Measurements from ENCODE around the gene RNF148.

The RNF148 gene

GRCh38 chr7:122736183-122736582, 33.5 kb upstream of the RNF148 start:
- in situ Hi-C loops (cut with MboI; ENCODE audit: low sequenced_read_pairs, unreplicated experiment), result no loop called here
- DNase-seq (ENCODE audit: low spot score), result no peak
- TF ChIP-seq CTCF (IDR thresholded peaks at IDR 0.05; ENCODE audit: borderline replicate concordance, control extremely low read depth, extremely low read depth, insufficient read depth, missing control alignments), result no peak

- in situ Hi-C loops (cut with MboI; ENCODE audit: low sequenced_read_pairs, unreplicated experiment), result no loop called here
- DNase-seq (ENCODE audit: low spot score), result no peak
- TF ChIP-seq CTCF (IDR thresholded peaks at IDR 0.05; ENCODE audit: borderline replicate concordance, control extremely low read depth, extremely low read depth, insufficient read depth, missing control alignments), result no peak
These were observed 25.0 kb upstream of the RNF148 start for GRCh38 chr7:122727759-122728158.

- no peak for TF ChIP-seq CTCF (IDR thresholded peaks at IDR 0.05; ENCODE audit: borderline replicate concordance, control extremely low read depth, extremely low read depth, insufficient read depth, missing control alignments)
- no peak for DNase-seq (ENCODE audit: low spot score)
- in situ Hi-C loops (cut with MboI; ENCODE audit: low sequenced_read_pairs, unreplicated experiment), result no loop called here
These were observed 24.6 kb upstream of the RNF148 start for GRCh38 chr7:122727354-122727753.

- in situ Hi-C loops (cut with MboI; ENCODE audit: low sequenced_read_pairs, unreplicated experiment), result no loop called here
- no peak for TF ChIP-seq CTCF (IDR thresholded peaks at IDR 0.05; ENCODE audit: borderline replicate concordance, control extremely low read depth, extremely low read depth, insufficient read depth, missing control alignments)
- DNase-seq (ENCODE audit: low spot score), result no peak
These were observed 24.2 kb upstream of the RNF148 start for GRCh38 chr7:122726881-122727280.

- DNase-seq (ENCODE audit: low spot score), result no peak
- TF ChIP-seq CTCF (IDR thresholded peaks at IDR 0.05; ENCODE audit: borderline replicate concordance, control extremely low read depth, extremely low read depth, insufficient read depth, missing control alignments), result no peak
- in situ Hi-C loops (cut with MboI; ENCODE audit: low sequenced_read_pairs, unreplicated experiment), result no loop called here
These were observed 21.6 kb upstream of the RNF148 start for GRCh38 chr7:122724366-122724765.

- TF ChIP-seq CTCF (IDR thresholded peaks at IDR 0.05; ENCODE audit: borderline replicate concordance, control extremely low read depth, extremely low read depth, insufficient read depth, missing control alignments), result no peak
- no peak for DNase-seq (ENCODE audit: low spot score)
- in situ Hi-C loops (cut with MboI; ENCODE audit: low sequenced_read_pairs, unreplicated experiment), result no loop called here
These were observed 16.4 kb upstream of the RNF148 start for GRCh38 chr7:122719010-122719578.

All from GM13976 (cell line).